ENCODE data around the gene TBC1D8B. TPM values are rescaled to one million over a fixed set of nuclear protein-coding genes. Genes with fewer than 3 reads are reported as not detected.

TBC1D8B gene
- total and polyA plus RNA-seq, 2 of the 13 experiments (the other 11 are each of a cell fraction or from before 2014, with no cell fraction given) = 6.2 to 7.2 TPM

GRCh38 chrX:106894978-106895452, 92.5 kb downstream of the TBC1D8B start:
- Histone ChIP-seq H3K27ac (ENCODE audit: extremely low read length, insufficient read depth, low read length) (no peak overlapping the region), H3K27me3 (ENCODE audit: control insufficient read depth in 1 of 2, insufficient read depth in 2 of 2, low read length in 2 of 2) (no peaks in the 10 kb centered on the region), H4K20me1 (ENCODE audit: insufficient read depth, low read length) (no peaks in the 10 kb centered on the region), H3K4me3 (replicated peaks in 1 of 3; ENCODE audit: insufficient read depth in 1 of 3, low read depth in 2 of 3, low read length in 3 of 3) (peak overlapping the region in 1 of 3 experiments; percentile 46; a peak in 2 of 6 replicates), H2AFZ (ENCODE audit: low read length) (no peak overlapping the region), H3K36me3 (replicated peaks in 1 of 2; ENCODE audit: control insufficient read depth in 1 of 2, insufficient read depth in 2 of 2, low read length in 2 of 2) (no peaks in the 10 kb centered on the region), H3K4me1 (ENCODE audit: insufficient read depth, low read length) (peaks cover 35% of the 10 kb centered on the region), H3K4me2 (ENCODE audit: low read depth, low read length) (peak overlapping the region; percentile 79), H3K9me3 (ENCODE audit: low read length) (no peaks in the 10 kb centered on the region), H3K9ac (ENCODE audit: insufficient read depth, low read depth, low read length) (peak overlapping the region; percentile 54), H3K79me2 (ENCODE audit: insufficient read depth, low read length) (no peaks in the 10 kb centered on the region)
- DNase-seq (ENCODE audit: low spot score) (peak; percentile 51), ATAC-seq (peak; percentile 49), FAIRE-seq (no peak)
- ChIA-PET CTCF (ENCODE audit: low intra/inter-chr PET ratio, low total read pairs) (interaction anchor here (0.9 to 2.4 kb wide), 2 partner anchors 58 to 65 kb away, joined by 3 to 25 read pairs; no protein-coding TSS in a partner anchor), POLR2A (interaction anchor here (1.0 to 1.5 kb wide), 3 partner anchors 37 to 73 kb away, joined by 3 to 4 read pairs (median 4); no protein-coding TSS in a partner anchor)
- WGBS (ENCODE audit: low lambda C conversion rate) = no CpG with 5 or more reads among the region's 3 CpGs
- BruUV-seq (replicated peaks) = no TSS peak
- in situ Hi-C loops (cut with HindIII; ENCODE audit: extremely low pct_ligation_motif_present, low pct_unique_long_range_greater_than_20kb) (no loop called here), intact Hi-C loops (cut with micrococcal nuclease; ENCODE audit: unreplicated experiment) (loop anchor here (1.0 kb wide), 1 partner anchor 65 kb away; no protein-coding TSS in a partner anchor)
- TF ChIP-seq EP300 (IDR thresholded peaks at IDR 0.05; ENCODE audit: low read depth in 2 of 2, low read length in 2 of 2) = peak in 1 of 2 experiments; percentile 30; a peak in 1 of 4 replicates
- TF ChIP-seq EP300 (CRISPR knock-in tag; IDR thresholded peaks at IDR 0.05; ENCODE audit: borderline replicate concordance) = no peak
- TF ChIP-seq ZNF768 (CRISPR knock-in tag; IDR thresholded peaks at IDR 0.05) = peak; percentile 88
- TF ChIP-seq CREM (IDR thresholded peaks at IDR 0.05) = no peak
- no peak for TF ChIP-seq CREM (CRISPR knock-in tag; IDR thresholded peaks at IDR 0.05)
- TF ChIP-seq ZBTB46 (CRISPR knock-in tag; IDR thresholded peaks at IDR 0.05; ENCODE audit: borderline replicate concordance) = no peak
- peak; percentile 27; the same call in 1 of the 2 replicates for TF ChIP-seq FOSL2 (CRISPR knock-in tag; IDR thresholded peaks at IDR 0.05)

Data from HepG2 (cell line).